ENCODE data around the gene CFAP77.

Gene CFAP77

DNA sequence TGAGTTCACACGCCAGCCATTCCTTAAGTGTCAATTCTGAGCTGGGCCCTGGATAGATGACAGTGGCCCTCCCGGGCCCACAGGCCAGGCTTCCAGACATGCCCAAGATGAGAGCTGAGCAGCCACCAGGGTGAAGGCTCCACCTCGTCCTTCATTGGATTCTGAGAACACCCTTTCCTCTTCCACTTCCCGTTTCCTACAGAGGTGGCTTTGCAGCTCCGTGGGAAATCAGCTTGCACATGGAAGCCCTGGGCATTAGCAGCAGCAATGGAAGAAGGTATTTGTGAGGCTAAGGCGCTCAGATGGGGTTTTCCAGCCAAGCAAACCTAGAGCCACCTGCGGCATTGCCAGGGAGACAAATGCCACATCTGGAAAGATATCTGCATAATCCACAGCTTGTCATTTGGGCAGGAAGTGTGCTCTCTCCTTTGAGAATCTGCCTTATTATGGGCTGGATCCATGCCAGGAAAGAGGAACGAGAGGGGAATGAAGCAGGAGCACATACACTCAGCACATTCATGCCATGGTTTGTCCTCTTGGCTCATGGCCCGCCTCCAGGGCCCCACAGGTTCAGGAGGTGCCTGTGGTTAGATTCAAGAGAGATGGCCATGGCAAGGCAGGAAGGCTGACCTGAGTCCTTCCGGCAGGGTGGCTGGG is 34.1 kb downstream of the CFAP77 start:
- Histone ChIP-seq H3K27me3 (ENCODE audit: insufficient read depth, low read depth, severe bottlenecking) (no peaks in the 10 kb centered on the region), H3K36me3 (no peaks in the 10 kb centered on the region), H3K27ac (no peak overlapping the region), H3K9me3 (ENCODE audit: severe bottlenecking) (no peaks in the 10 kb centered on the region), H3K4me3 (ENCODE audit: low read depth, low read length) (no peak overlapping the region)
- no peak for DNase-seq
- TF ChIP-seq, protein P1, sequence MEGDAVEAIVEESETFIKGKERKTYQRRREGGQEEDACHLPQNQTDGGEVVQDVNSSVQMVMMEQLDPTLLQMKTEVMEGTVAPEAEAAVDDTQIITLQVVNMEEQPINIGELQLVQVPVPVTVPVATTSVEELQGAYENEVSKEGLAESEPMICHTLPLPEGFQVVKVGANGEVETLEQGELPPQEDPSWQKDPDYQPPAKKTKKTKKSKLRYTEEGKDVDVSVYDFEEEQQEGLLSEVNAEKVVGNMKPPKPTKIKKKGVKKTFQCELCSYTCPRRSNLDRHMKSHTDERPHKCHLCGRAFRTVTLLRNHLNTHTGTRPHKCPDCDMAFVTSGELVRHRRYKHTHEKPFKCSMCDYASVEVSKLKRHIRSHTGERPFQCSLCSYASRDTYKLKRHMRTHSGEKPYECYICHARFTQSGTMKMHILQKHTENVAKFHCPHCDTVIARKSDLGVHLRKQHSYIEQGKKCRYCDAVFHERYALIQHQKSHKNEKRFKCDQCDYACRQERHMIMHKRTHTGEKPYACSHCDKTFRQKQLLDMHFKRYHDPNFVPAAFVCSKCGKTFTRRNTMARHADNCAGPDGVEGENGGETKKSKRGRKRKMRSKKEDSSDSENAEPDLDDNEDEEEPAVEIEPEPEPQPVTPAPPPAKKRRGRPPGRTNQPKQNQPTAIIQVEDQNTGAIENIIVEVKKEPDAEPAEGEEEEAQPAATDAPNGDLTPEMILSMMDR (IDR thresholded peaks at IDR 0.05; ENCODE audit: low read depth, low read length) = no peak

DNA sequence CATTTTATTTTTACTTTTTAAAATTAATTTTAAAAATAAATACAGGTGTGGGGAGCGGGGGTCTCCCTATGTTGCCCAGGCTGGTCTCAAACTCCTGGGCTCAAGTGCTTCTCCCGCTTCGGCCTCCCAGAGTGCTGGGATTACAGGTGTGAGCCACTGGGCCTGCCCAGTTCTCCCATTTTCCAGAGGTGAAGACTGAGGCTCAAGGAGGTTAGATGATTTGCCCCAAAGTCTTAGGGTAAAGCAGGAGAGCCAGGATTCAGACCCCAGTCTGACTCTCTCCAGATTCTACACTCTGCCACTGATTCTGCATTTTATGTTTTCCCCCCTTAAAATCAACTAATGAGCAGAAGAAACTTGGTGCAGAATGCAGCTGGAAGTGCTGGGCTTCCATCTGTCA is 36.9 kb downstream of the CFAP77 start:
- H3K9me3 ChIP-seq (ENCODE audit: severe bottlenecking) = no peaks in the 10 kb centered on the region

DNA sequence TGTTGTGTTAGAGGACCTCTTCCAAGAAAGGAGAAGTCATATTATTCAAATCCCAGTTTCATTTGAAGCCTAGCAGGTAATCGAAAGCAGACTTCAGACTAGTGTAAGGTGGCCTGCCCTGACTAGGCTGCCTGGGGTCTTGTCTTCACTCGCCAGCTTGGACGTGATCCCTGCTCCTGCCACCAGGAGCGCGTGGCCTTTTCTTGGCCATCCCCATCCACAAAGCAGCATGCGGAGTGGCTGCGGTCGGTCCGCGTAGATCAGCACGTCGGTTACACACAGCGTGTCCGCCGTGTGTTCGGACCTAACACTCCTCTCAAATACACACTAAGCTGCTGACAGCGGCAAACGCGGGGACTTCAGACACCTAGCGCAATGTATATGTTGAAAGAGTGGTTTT is 37.3 kb downstream of the CFAP77 start:
- Histone ChIP-seq H3K27me3 (ENCODE audit: insufficient read depth, low read depth, severe bottlenecking) (no peaks in the 10 kb centered on the region), H3K9me3 (ENCODE audit: severe bottlenecking) (no peaks in the 10 kb centered on the region), H3K36me3 (no peaks in the 10 kb centered on the region), H3K4me3 (ENCODE audit: low read depth, low read length) (no peak overlapping the region), H3K27ac (no peak overlapping the region)
- DNase-seq = peak; percentile 35
- TF ChIP-seq, protein P1 (IDR thresholded peaks at IDR 0.05; ENCODE audit: low read depth, low read length) = peak; percentile 51

More for the DNA sequence above, 36.9 kb downstream of the CFAP77 start:
- no peaks in the 10 kb centered on the region for H3K36me3 ChIP-seq
- no peak for DNase-seq
- H3K27ac ChIP-seq = no peak overlapping the region
- H3K4me3 ChIP-seq (ENCODE audit: low read depth, low read length) = no peak overlapping the region
- TF ChIP-seq, protein P1 (IDR thresholded peaks at IDR 0.05; ENCODE audit: low read depth, low read length) = no peak
- H3K27me3 ChIP-seq (ENCODE audit: insufficient read depth, low read depth, severe bottlenecking) = no peaks in the 10 kb centered on the region

DNA sequence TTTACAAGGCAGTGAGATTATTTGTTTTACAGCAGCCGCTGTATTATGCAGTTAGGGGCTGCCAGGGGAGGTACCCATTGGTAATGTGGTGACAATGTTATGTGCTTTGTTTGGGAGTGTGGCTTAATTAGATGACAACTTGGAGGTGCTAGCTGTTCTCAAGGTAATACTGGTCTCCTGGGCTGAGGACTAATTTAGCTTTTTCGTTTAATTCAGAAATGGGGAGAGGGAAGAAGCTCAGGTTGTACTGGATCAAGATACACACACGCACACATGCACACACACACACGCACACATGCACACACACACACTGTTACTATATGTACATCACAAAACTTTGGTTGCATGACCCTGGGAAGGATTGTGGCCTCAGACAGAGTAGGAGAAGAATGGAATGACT is 37.9 kb downstream of the CFAP77 start:
- Histone ChIP-seq H3K27ac (no peak overlapping the region), H3K27me3 (ENCODE audit: insufficient read depth, low read depth, severe bottlenecking) (no peaks in the 10 kb centered on the region), H3K9me3 (ENCODE audit: severe bottlenecking) (no peaks in the 10 kb centered on the region), H3K4me3 (ENCODE audit: low read depth, low read length) (no peak overlapping the region), H3K36me3 (no peaks in the 10 kb centered on the region)
- TF ChIP-seq, protein P1 (IDR thresholded peaks at IDR 0.05; ENCODE audit: low read depth, low read length) = no peak
- no peak for DNase-seq

DNA sequence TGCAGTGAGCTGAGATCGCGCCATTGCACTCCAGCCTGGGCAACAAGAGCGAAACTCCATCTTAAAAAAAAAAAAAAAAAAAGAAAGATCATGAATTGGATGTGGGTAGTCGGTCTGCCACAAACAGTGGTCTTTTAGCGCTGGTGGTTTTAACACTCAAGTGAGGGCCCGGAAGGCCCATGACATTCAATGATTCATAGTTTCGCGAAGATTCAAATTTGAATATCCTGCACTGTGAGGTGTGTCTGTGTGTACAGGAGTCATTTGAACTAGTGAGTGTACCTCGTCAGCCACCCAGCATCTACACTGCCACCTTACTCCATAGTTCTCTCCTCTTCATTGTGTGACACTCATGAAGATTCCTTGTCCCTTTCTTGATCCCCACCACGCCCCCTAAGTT is 41.3 kb downstream of the CFAP77 start:
- H3K36me3 ChIP-seq = no peaks in the 10 kb centered on the region
- H3K4me3 ChIP-seq (ENCODE audit: low read depth, low read length) = no peak overlapping the region
- no peak for DNase-seq
- TF ChIP-seq, protein P1 (IDR thresholded peaks at IDR 0.05; ENCODE audit: low read depth, low read length) = no peak
- no peak overlapping the region for H3K27ac ChIP-seq
- H3K27me3 ChIP-seq (ENCODE audit: insufficient read depth, low read depth, severe bottlenecking) = no peaks in the 10 kb centered on the region
- no peaks in the 10 kb centered on the region for H3K9me3 ChIP-seq (ENCODE audit: severe bottlenecking)

DNA sequence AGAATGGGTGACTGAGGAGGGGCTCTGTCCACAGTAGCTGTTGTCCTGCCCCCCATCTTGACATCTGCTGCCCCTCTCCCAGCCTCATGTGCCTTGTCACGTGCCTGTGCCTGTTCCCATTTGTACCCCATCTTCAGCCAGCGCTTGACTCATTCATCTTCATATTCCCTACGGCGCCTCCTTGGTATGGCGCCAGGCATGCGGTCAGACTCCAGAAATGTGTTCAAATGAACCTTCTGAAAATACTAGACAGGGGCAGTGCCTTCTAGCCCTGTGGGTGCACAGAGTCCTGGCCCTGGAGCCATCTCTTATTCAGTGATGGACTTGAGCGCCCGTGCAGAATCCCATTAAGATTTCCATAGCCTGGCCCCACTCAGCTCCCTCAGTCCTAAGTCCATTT is 46.2 kb downstream of the CFAP77 start:
- Histone ChIP-seq H3K36me3 (no peaks in the 10 kb centered on the region), H3K27ac (no peak overlapping the region), H3K9me3 (ENCODE audit: severe bottlenecking) (no peaks in the 10 kb centered on the region), H3K4me3 (ENCODE audit: low read depth, low read length) (no peak overlapping the region), H3K27me3 (ENCODE audit: insufficient read depth, low read depth, severe bottlenecking) (no peaks in the 10 kb centered on the region)
- TF ChIP-seq, protein P1 (IDR thresholded peaks at IDR 0.05; ENCODE audit: low read depth, low read length) = no peak
- no peak for DNase-seq

Data from WERI-Rb-1 (cell line).